ENCODE data around the gene BRIP1. TPM values are rescaled to one million over a fixed set of nuclear protein-coding genes. Genes with fewer than 3 reads are reported as not detected.
"Not testable (repeated sequence)": the region's sequence is repeated elsewhere in the genome, so short reads cannot be mapped to it uniquely, and the experiment has no call there.

BRIP1 gene
- polyA plus RNA-seq, 2 donors, result 1.4 to 1.7 TPM

- 76 to 84% methylated on average over 1 of the region's 1 CpG for WGBS, 2 donors
- Histone ChIP-seq H3K27ac (ENCODE audit: low read depth in 2 of 2, low read length in 1 of 2) (no peak overlapping the region), H3K4me1 (ENCODE audit: control insufficient read depth in 2 of 2, insufficient read depth in 2 of 2, low read length in 1 of 2) (no peaks in the 10 kb centered on the region), H3K9me3 (ENCODE audit: control insufficient read depth in 2 of 2, insufficient read depth in 1 of 2, low read depth in 1 of 2, low read length in 1 of 2) (no peaks in the 10 kb centered on the region), H3K27me3 (ENCODE audit: control insufficient read depth in 1 of 2, insufficient read depth in 2 of 2, low read length in 2 of 2) (no peaks in the 10 kb centered on the region), H3K36me3 (ENCODE audit: control insufficient read depth in 2 of 2, insufficient read depth in 2 of 2, low read length in 1 of 2) (no peaks in the 10 kb centered on the region), H3K4me3 (ENCODE audit: low read depth in 1 of 2, low read length in 2 of 2) (no peak overlapping the region)
Observed at GRCh38 chr17:61678339-61678738, 185.0 kb downstream of the BRIP1 start.

GRCh38 chr17:61677150-61677811 lies 186.0 kb downstream of the BRIP1 start:
- WGBS, 2 donors, result 64 to 67% methylated on average over 7 of the region's 7 CpGs
- H3K4me3 ChIP-seq (ENCODE audit: low read depth in 1 of 2, low read length in 2 of 2); H3K4me1 ChIP-seq (ENCODE audit: control insufficient read depth in 2 of 2, insufficient read depth in 2 of 2, low read length in 1 of 2): not testable (repeated sequence)

GRCh38 chr17:61676522-61676921 lies 186.8 kb downstream of the BRIP1 start:
- H3K27me3 ChIP-seq (ENCODE audit: control insufficient read depth in 1 of 2, insufficient read depth in 2 of 2, low read length in 2 of 2); H3K36me3 ChIP-seq (ENCODE audit: control insufficient read depth in 2 of 2, insufficient read depth in 2 of 2, low read length in 1 of 2); H3K9me3 ChIP-seq (ENCODE audit: control insufficient read depth in 2 of 2, insufficient read depth in 1 of 2, low read depth in 1 of 2, low read length in 1 of 2); H3K27ac ChIP-seq (ENCODE audit: low read depth in 2 of 2, low read length in 1 of 2); H3K4me3 ChIP-seq (ENCODE audit: low read depth in 1 of 2, low read length in 2 of 2); H3K4me1 ChIP-seq (ENCODE audit: control insufficient read depth in 2 of 2, insufficient read depth in 2 of 2, low read length in 1 of 2): not testable (repeated sequence)

More at GRCh38 chr17:61677150-61677811, 186.0 kb downstream of the BRIP1 start:
- not testable (repeated sequence) for H3K27me3 ChIP-seq (ENCODE audit: control insufficient read depth in 1 of 2, insufficient read depth in 2 of 2, low read length in 2 of 2); H3K27ac ChIP-seq (ENCODE audit: low read depth in 2 of 2, low read length in 1 of 2); H3K9me3 ChIP-seq (ENCODE audit: control insufficient read depth in 2 of 2, insufficient read depth in 1 of 2, low read depth in 1 of 2, low read length in 1 of 2); H3K36me3 ChIP-seq (ENCODE audit: control insufficient read depth in 2 of 2, insufficient read depth in 2 of 2, low read length in 1 of 2)

GRCh38 chr17:61674609-61675008 lies 188.7 kb downstream of the BRIP1 start:
- H3K9me3 ChIP-seq (ENCODE audit: control insufficient read depth in 2 of 2, insufficient read depth in 1 of 2, low read depth in 1 of 2, low read length in 1 of 2); H3K27me3 ChIP-seq (ENCODE audit: control insufficient read depth in 1 of 2, insufficient read depth in 2 of 2, low read length in 2 of 2): not testable (repeated sequence)
- WGBS, 2 donors, result 97 to 99% methylated on average over 2 of the region's 2 CpGs

GRCh38 chr17:61673019-61673897 lies 190.1 kb downstream of the BRIP1 start:
- 77 to 83% methylated on average over 16 of the region's 16 CpGs for WGBS, 2 donors
- not testable (repeated sequence) for H3K36me3 ChIP-seq (ENCODE audit: control insufficient read depth in 2 of 2, insufficient read depth in 2 of 2, low read length in 1 of 2); H3K4me1 ChIP-seq (ENCODE audit: control insufficient read depth in 2 of 2, insufficient read depth in 2 of 2, low read length in 1 of 2); H3K9me3 ChIP-seq (ENCODE audit: control insufficient read depth in 2 of 2, insufficient read depth in 1 of 2, low read depth in 1 of 2, low read length in 1 of 2); H3K27me3 ChIP-seq (ENCODE audit: control insufficient read depth in 1 of 2, insufficient read depth in 2 of 2, low read length in 2 of 2); H3K4me3 ChIP-seq (ENCODE audit: low read depth in 1 of 2, low read length in 2 of 2)
- peak overlapping the region in 1 of 2 donors; percentile 76 for H3K27ac ChIP-seq (ENCODE audit: low read depth in 2 of 2, low read length in 1 of 2)

More at GRCh38 chr17:61674609-61675008, 188.7 kb downstream of the BRIP1 start:
- H3K4me1 ChIP-seq (ENCODE audit: control insufficient read depth in 2 of 2, insufficient read depth in 2 of 2, low read length in 1 of 2); H3K4me3 ChIP-seq (ENCODE audit: low read depth in 1 of 2, low read length in 2 of 2); H3K27ac ChIP-seq (ENCODE audit: low read depth in 2 of 2, low read length in 1 of 2); H3K36me3 ChIP-seq (ENCODE audit: control insufficient read depth in 2 of 2, insufficient read depth in 2 of 2, low read length in 1 of 2): not testable (repeated sequence)

GRCh38 chr17:61672140-61672539 lies 191.2 kb downstream of the BRIP1 start:
- H3K4me3 ChIP-seq (ENCODE audit: low read depth in 1 of 2, low read length in 2 of 2), result no peak overlapping the region
- H3K9me3 ChIP-seq (ENCODE audit: control insufficient read depth in 2 of 2, insufficient read depth in 1 of 2, low read depth in 1 of 2, low read length in 1 of 2), result peaks cover 0 to 2% of the 10 kb centered on the region in 2 donors
- H3K4me1 ChIP-seq (ENCODE audit: control insufficient read depth in 2 of 2, insufficient read depth in 2 of 2, low read length in 1 of 2), result no peaks in the 10 kb centered on the region
- 42 to 51% methylated on average over 1 of the region's 1 CpG for WGBS, 2 donors
- no peak overlapping the region for H3K27ac ChIP-seq (ENCODE audit: low read depth in 2 of 2, low read length in 1 of 2)
- H3K27me3 ChIP-seq (ENCODE audit: control insufficient read depth in 1 of 2, insufficient read depth in 2 of 2, low read length in 2 of 2), result no peaks in the 10 kb centered on the region
- no peaks in the 10 kb centered on the region for H3K36me3 ChIP-seq (ENCODE audit: control insufficient read depth in 2 of 2, insufficient read depth in 2 of 2, low read length in 1 of 2)

- H3K4me1 ChIP-seq (ENCODE audit: control insufficient read depth in 2 of 2, insufficient read depth in 2 of 2, low read length in 1 of 2), result no peaks in the 10 kb centered on the region
- no peak overlapping the region for H3K27ac ChIP-seq (ENCODE audit: low read depth in 2 of 2, low read length in 1 of 2)
- H3K36me3 ChIP-seq (ENCODE audit: control insufficient read depth in 2 of 2, insufficient read depth in 2 of 2, low read length in 1 of 2), result no peaks in the 10 kb centered on the region
- H3K27me3 ChIP-seq (ENCODE audit: control insufficient read depth in 1 of 2, insufficient read depth in 2 of 2, low read length in 2 of 2), result no peaks in the 10 kb centered on the region
- WGBS, 2 donors, result 85 to 93% methylated on average over 2 of the region's 2 CpGs
- peaks cover 0 to 2% of the 10 kb centered on the region in 2 donors for H3K9me3 ChIP-seq (ENCODE audit: control insufficient read depth in 2 of 2, insufficient read depth in 1 of 2, low read depth in 1 of 2, low read length in 1 of 2)
- no peak overlapping the region for H3K4me3 ChIP-seq (ENCODE audit: low read depth in 1 of 2, low read length in 2 of 2)
Observed at GRCh38 chr17:61670691-61671090, 192.6 kb downstream of the BRIP1 start.

- Histone ChIP-seq H3K4me1 (ENCODE audit: control insufficient read depth in 2 of 2, insufficient read depth in 2 of 2, low read length in 1 of 2) (no peaks in the 10 kb centered on the region), H3K4me3 (ENCODE audit: low read depth in 1 of 2, low read length in 2 of 2) (no peak overlapping the region), H3K36me3 (ENCODE audit: control insufficient read depth in 2 of 2, insufficient read depth in 2 of 2, low read length in 1 of 2) (no peaks in the 10 kb centered on the region), H3K9me3 (ENCODE audit: control insufficient read depth in 2 of 2, insufficient read depth in 1 of 2, low read depth in 1 of 2, low read length in 1 of 2) (peaks cover 0 to 2% of the 10 kb centered on the region in 2 donors), H3K27me3 (ENCODE audit: control insufficient read depth in 1 of 2, insufficient read depth in 2 of 2, low read length in 2 of 2) (no peaks in the 10 kb centered on the region), H3K27ac (ENCODE audit: low read depth in 2 of 2, low read length in 1 of 2) (no peak overlapping the region)
Observed at GRCh38 chr17:61669522-61669921, 193.8 kb downstream of the BRIP1 start.

GRCh38 chr17:61668486-61668885 lies 194.8 kb downstream of the BRIP1 start:
- Histone ChIP-seq H3K4me3 (ENCODE audit: low read depth in 1 of 2, low read length in 2 of 2) (no peak overlapping the region), H3K27me3 (ENCODE audit: control insufficient read depth in 1 of 2, insufficient read depth in 2 of 2, low read length in 2 of 2) (no peaks in the 10 kb centered on the region), H3K9me3 (ENCODE audit: control insufficient read depth in 2 of 2, insufficient read depth in 1 of 2, low read depth in 1 of 2, low read length in 1 of 2) (peaks cover 0 to 2% of the 10 kb centered on the region in 2 donors), H3K27ac (ENCODE audit: low read depth in 2 of 2, low read length in 1 of 2) (no peak overlapping the region), H3K4me1 (ENCODE audit: control insufficient read depth in 2 of 2, insufficient read depth in 2 of 2, low read length in 1 of 2) (no peaks in the 10 kb centered on the region), H3K36me3 (ENCODE audit: control insufficient read depth in 2 of 2, insufficient read depth in 2 of 2, low read length in 1 of 2) (no peaks in the 10 kb centered on the region)
- 85 to 92% methylated on average over 3 of the region's 3 CpGs for WGBS, 2 donors
